WTC11 (cell line): ENCODE measurements around the gene B9D2.

Experiments used
- CREB1 ChIP-seq: sonication (generic); formaldehyde crosslinking; IDR thresholded peaks from 2 replicates; pipeline ENCODE4 v1.8.0; 2023; ENCODE audit warnings: mild to moderate bottlenecking, missing genetic modification reagents
- CTCF ChIP-seq: fragments of 200-600 bp; IDR thresholded peaks from 2 replicates; pipeline ENCODE4 v1.8.0; 2022; ENCODE audit warnings: antibody characterized with exemption
- ELF4 ChIP-seq: sonication (generic); formaldehyde crosslinking; IDR thresholded peaks from 2 replicates; pipeline ENCODE4 v1.8.1; 2022; ENCODE audit warnings: low read depth, mild to moderate bottlenecking, moderate library complexity, missing genetic modification reagents
- ESRRA ChIP-seq: sonication (generic); formaldehyde crosslinking; IDR thresholded peaks from 2 replicates; pipeline ENCODE4 v1.8.1; 2022; ENCODE audit warnings: mild to moderate bottlenecking, missing genetic modification reagents, borderline replicate concordance
- JUN ChIP-seq: sonication (generic); formaldehyde crosslinking; IDR thresholded peaks from 2 replicates; pipeline ENCODE4 v1.8.0; 2023; ENCODE audit warnings: mild to moderate bottlenecking, missing genetic modification reagents
- KAT7 ChIP-seq: sonication (generic); formaldehyde crosslinking; IDR thresholded peaks from 2 replicates; pipeline ENCODE4 v1.8.1; 2023; ENCODE audit warnings: missing genetic modification reagents, mild to moderate bottlenecking, borderline replicate concordance
- MLX ChIP-seq: sonication (generic); formaldehyde crosslinking; IDR thresholded peaks from 2 replicates; pipeline ENCODE4 v1.8.1; 2023; ENCODE audit warnings: mild to moderate bottlenecking, missing genetic modification reagents, moderate library complexity
- NR1H2 ChIP-seq: sonication (generic); formaldehyde crosslinking; IDR thresholded peaks from 2 replicates; pipeline ENCODE4 v1.9.0; 2021; ENCODE audit warnings: mild to moderate bottlenecking, moderate library complexity, missing genetic modification reagents
- SMAD3 ChIP-seq: sonication (generic); formaldehyde crosslinking; IDR thresholded peaks from 2 replicates; pipeline ENCODE4 v1.8.0; 2022; ENCODE audit warnings: missing genetic modification reagents, mild to moderate bottlenecking, borderline replicate concordance
- USF2 ChIP-seq: sonication (generic); formaldehyde crosslinking; IDR thresholded peaks from 2 replicates; pipeline ENCODE4 v1.8.1; 2023; ENCODE audit warnings: mild to moderate bottlenecking, missing genetic modification reagents, moderate library complexity

GRCh38 chr19:41321600-41322270 is 42.2 kb downstream of the B9D2 start:
- peak; percentile 37; the same call in 1 of the 2 replicates for TF ChIP-seq CTCF
- no peak for TF ChIP-seq SMAD3 (CRISPR knock-in tag)
- TF ChIP-seq CREB1, result no peak
- TF ChIP-seq ESRRA (CRISPR knock-in tag), result no peak
- TF ChIP-seq ELF4, result no peak
- TF ChIP-seq KAT7 (CRISPR knock-in tag), result no peak
- TF ChIP-seq NR1H2 (CRISPR knock-in tag), result no peak
- no peak for TF ChIP-seq MLX (CRISPR knock-in tag)
- TF ChIP-seq JUN, result no peak
- no peak for TF ChIP-seq USF2 (CRISPR knock-in tag)
